Skin of body (tissue), 2 donors: ENCODE data around the gene MOV10L1. TPM values are rescaled to one million over a fixed set of nuclear protein-coding genes. Genes with fewer than 3 reads are reported as not detected.
"Not testable (repeated sequence)": the region's sequence is repeated elsewhere in the genome, so short reads cannot be mapped to it uniquely, and the experiment has no call there.

Source experiments
- DNase-seq: peaks from one replicate; lab custom pipeline; 2025; lab: John Stamatoyannopoulos, UW
- total RNA-seq: library from RNA; depleted of rRNA; stranded (reverse); fragments of >200 nt; gene quantifications from one replicate; pipeline ENCODE4 v1.2.3, GENCODE V29; 2014

MOV10L1 gene
- total RNA-seq, 1 donor from 2014 or later: 3.0 TPM

GRCh38 chr22:50153756-50154140, 63.9 kb downstream of the MOV10L1 start:
- DNase-seq: no peak

- DNase-seq: no peak
These were observed 68.0 kb downstream of the MOV10L1 start for GRCh38 chr22:50157709-50158375.

GRCh38 chr22:50160947-50161346, 71.1 kb downstream of the MOV10L1 start:
- DNase-seq: no peak

GRCh38 chr22:50161508-50162390, 71.9 kb downstream of the MOV10L1 start:
- no peak for DNase-seq

- DNase-seq: no peak
These were observed 72.7 kb downstream of the MOV10L1 start for GRCh38 chr22:50162391-50162956.

GRCh38 chr22:50165436-50166123, 75.8 kb downstream of the MOV10L1 start:
- no peak for DNase-seq

GRCh38 chr22:50167689-50168489, 78.1 kb downstream of the MOV10L1 start:
- DNase-seq: no peak

- not testable (repeated sequence) for DNase-seq
These were observed 78.8 kb downstream of the MOV10L1 start for GRCh38 chr22:50168490-50169180.

GRCh38 chr22:50169181-50169759, 79.5 kb downstream of the MOV10L1 start:
- DNase-seq: no peak

GRCh38 chr22:50169774-50170341, 80.1 kb downstream of the MOV10L1 start:
- DNase-seq: no peak

GRCh38 chr22:50170453-50171318, 80.9 kb downstream of the MOV10L1 start, which contains the start of gene PANX2:
TSS of gene PANX2 (plus strand) at chr22:50170731. CDS start at chr22:50170731, 0 bp downstream.
- DNase-seq: no peak

GRCh38 chr22:50171319-50171964, 81.6 kb downstream of the MOV10L1 start:
- DNase-seq: no peak

GRCh38 chr22:50171965-50172421, 82.2 kb downstream of the MOV10L1 start:
- DNase-seq: no peak

GRCh38 chr22:50173311-50173982, 83.6 kb downstream of the MOV10L1 start:
- no peak for DNase-seq

GRCh38 chr22:50173983-50174355, 84.2 kb downstream of the MOV10L1 start:
- no peak for DNase-seq

GRCh38 chr22:50174382-50175190, 84.8 kb downstream of the MOV10L1 start:
- no peak for DNase-seq

GRCh38 chr22:50175191-50175461, 85.3 kb downstream of the MOV10L1 start:
- no peak for DNase-seq
